DND-41 (cell line): Measurements from ENCODE around the gene ARV1.

Source experiments
- CTCF ChIP-seq: IDR thresholded peaks from 2 replicates; pipeline ENCODE4 v1.5.1; 2012; ENCODE audit warnings: borderline replicate concordance, low read length, moderate library complexity, mild to moderate bottlenecking; ENCODE audit not compliant: poor library complexity, severe bottlenecking; ENCODE audit errors: extremely low read depth
- EZH2 ChIP-seq: IDR thresholded peaks from 3 replicates; pipeline ENCODE4 v1.6.1; 2012; ENCODE audit warnings: borderline replicate concordance, low read depth, mild to moderate bottlenecking, moderate library complexity, low read length, inconsistent platforms; ENCODE audit not compliant: severe bottlenecking

GRCh38 chr1:230971771-230972170 is 7.1 kb upstream of the ARV1 start:
- TF ChIP-seq CTCF (no peak), EZH2 (no peak)
